Spleen (tissue), 11 donors: ENCODE measurements around the gene ZNF621. TPM values are rescaled to one million over a fixed set of nuclear protein-coding genes. Genes with fewer than 3 reads are reported as not detected.

Experiments used
- polyA plus RNA-seq, 3 donors: library from polyadenylated mRNA; stranded (reverse); fragments of 200-250 nt; gene quantifications; one replicate each; pipeline ENCODE4 v1.2.1, GENCODE V29; 2013
- small RNA-seq, 4 donors: library from RNA; depleted of rRNA; stranded (forward); fragments of <200 nt; gene quantifications; one replicate each; pipeline ENCODE3, GENCODE V24; 2016
- total RNA-seq, 7 donors: library from RNA; depleted of rRNA in 3 of 7; stranded (reverse); fragments of >200 nt in 3 of 7; fragmentation: NEBNext Ultra II Directional in 4 of 7; extraction: Animal tissue kit (Norgen Biotek cat#: 25700) in 4 of 7; gene quantifications; one replicate each; pipeline versions ENCODE4 v1.1.0 to v1.2.1, GENCODE V29; 2016 to 2021
- donor health status: healthy with polysubstance abuse.
- donor health status: DM: no; HTN: no; CAD: no; lungs with moderate emphysema.
- donor health status: DM: no; HTN: no; CAD: no.
- donor health status: Bipolar disorder and iron deficiency.
- donor health status: healthy.
- donor health status: DM: no; HTN: no; CAD: no.
- donor health status: DM: yes; HTN: yes; CAD: no.

The ZNF621 gene
- total and polyA plus RNA-seq, 10 donors, result 7.3 to 28.0 (median 21.1) TPM

Small RNA genes lying within 50 kb of the gene (small RNA-seq; reads per million reads assigned to genes)
- gene RNU5B-2P, result 0 to 0.28 (median 0.10) reads per million in 4 donors

Other genes with a start within 250 kb of the ZNF621 start
- gene EIF1B, start 215.3 kb upstream of the ZNF621 start, total RNA-seq, result 10 to 100 TPM; 46.0 to 65.1 (median 54.1) TPM
- 10 to 100 TPM; 45.8 to 82.9 (median 51.1) TPM for gene EIF1B, start 215.3 kb upstream of the ZNF621 start, polyA plus RNA-seq
- gene ENTPD3, start 137.8 kb upstream of the ZNF621 start, total RNA-seq, result 1 to 10 TPM; 1.6 to 4.8 (median 2.2) TPM
- under 1 TPM; 0.32 to 0.35 (median 0.33) TPM for gene ENTPD3, start 137.8 kb upstream of the ZNF621 start, polyA plus RNA-seq
- 1,000 to 10,000 TPM in 4 of 7 donors, 100 to 1,000 TPM in 3; 292 to 1,528 (median 1,249) TPM for gene RPL14, start 67.6 kb upstream of the ZNF621 start, total RNA-seq
- 1,000 to 10,000 TPM; 1,406 to 2,856 (median 2,495) TPM for gene RPL14, start 67.6 kb upstream of the ZNF621 start, polyA plus RNA-seq
- 10 to 100 TPM in 6 of 7 donors, 1 to 10 TPM in 1; 8.5 to 20.3 (median 12.8) TPM for gene ZNF619, start 47.8 kb upstream of the ZNF621 start, total RNA-seq
- 1 to 10 TPM in 2 of 3 donors, under 1 TPM in 1; 0.89 to 2.4 (median 1.0) TPM for gene ZNF619, start 47.8 kb upstream of the ZNF621 start, polyA plus RNA-seq
- 1 to 10 TPM; 1.8 to 7.4 (median 5.9) TPM for gene ZNF620, start 18.9 kb upstream of the ZNF621 start, total RNA-seq
- 1 to 10 TPM; 1.2 to 2.4 (median 1.9) TPM for gene ZNF620, start 18.9 kb upstream of the ZNF621 start, polyA plus RNA-seq